Ishikawa (cell line): ENCODE results near the gene FAM120A.

ENCODE experiments used
- CEBPB ChIP-seq: IDR thresholded peaks from 2 replicates; pipeline ENCODE4 v1.6.1; 2012
- CREB1 ChIP-seq: IDR thresholded peaks from 2 replicates; pipeline ENCODE4 v1.6.1; 2012; ENCODE audit warnings: low read depth
- EGR1 ChIP-seq: IDR thresholded peaks from 2 replicates; pipeline ENCODE4 v1.6.1; 2012
- EP300 ChIP-seq: IDR thresholded peaks from 2 replicates; pipeline ENCODE4 v1.6.1; 2012; ENCODE audit warnings: borderline replicate concordance
- FOXM1 ChIP-seq: IDR thresholded peaks from 2 replicates; pipeline ENCODE4 v1.6.1; 2012; ENCODE audit warnings: low read depth, borderline replicate concordance
- MAX ChIP-seq: IDR thresholded peaks from 2 replicates; pipeline ENCODE4 v1.6.1; 2012
- NFIC ChIP-seq: IDR thresholded peaks from 2 replicates; pipeline ENCODE4 v1.6.1; 2012
- RAD21 ChIP-seq: IDR thresholded peaks from 2 replicates; pipeline ENCODE4 v1.6.1; 2012; ENCODE audit warnings: low read depth
- REST ChIP-seq: IDR thresholded peaks from 2 replicates; pipeline ENCODE4 v1.6.1; 2012; ENCODE audit warnings: low read depth, mild to moderate bottlenecking
- TAF1 ChIP-seq: IDR thresholded peaks from 2 replicates; pipeline ENCODE4 v1.6.1; 2012; ENCODE audit warnings: low read depth, mild to moderate bottlenecking
- TCF12 ChIP-seq: IDR thresholded peaks from 2 replicates; pipeline ENCODE4 v1.6.1; 2012; ENCODE audit warnings: low read depth
- TEAD4 ChIP-seq: IDR thresholded peaks from 2 replicates; pipeline ENCODE4 v1.6.1; 2012
- USF1 ChIP-seq: IDR thresholded peaks from 2 replicates; pipeline ENCODE4 v1.6.1; 2012
- YY1 ChIP-seq: IDR thresholded peaks from 2 replicates; pipeline ENCODE4 v1.6.1; 2012; ENCODE audit warnings: low read depth
- ZBTB7A ChIP-seq: IDR thresholded peaks from 2 replicates; pipeline ENCODE4 v1.6.1; 2012; ENCODE audit warnings: low read depth

The FAM120A gene

GRCh38 chr9:93416530-93417235 lies 34.8 kb upstream of the FAM120A start:
- TF ChIP-seq USF1 = no peak
- TF ChIP-seq TEAD4 = peak; percentile 70
- no peak for TF ChIP-seq TAF1

GRCh38 chr9:93417538-93417937 lies 33.9 kb upstream of the FAM120A start:
- TF ChIP-seq ZBTB7A (no peak), CREB1 (no peak), EP300 (no peak), YY1 (no peak), TAF1 (no peak), EGR1 (no peak), TCF12 (no peak), FOXM1 (no peak), MAX (no peak), USF1 (no peak), TEAD4 (no peak)

GRCh38 chr9:93419023-93419422 lies 32.5 kb upstream of the FAM120A start:
- TF ChIP-seq ZBTB7A (no peak), EGR1 (no peak), TAF1 (no peak), TCF12 (no peak), TEAD4 (no peak), YY1 (no peak)

GRCh38 chr9:93422977-93423616 lies 28.4 kb upstream of the FAM120A start:
- TF ChIP-seq REST (no peak), TAF1 (no peak), NFIC (no peak), YY1 (no peak), EP300 (no peak), CREB1 (no peak), ZBTB7A (no peak), FOXM1 (no peak), RAD21 (no peak), TEAD4 (no peak), USF1 (no peak), TCF12 (no peak), CEBPB (no peak), MAX (no peak), EGR1 (no peak)

- no peak for TF ChIP-seq ZBTB7A
- no peak for TF ChIP-seq CEBPB
- TF ChIP-seq EGR1 = no peak
- TF ChIP-seq TAF1 = no peak
- peak; percentile 54 for TF ChIP-seq RAD21
Observed at GRCh38 chr9:93427655-93428379, 23.7 kb upstream of the FAM120A start.

GRCh38 chr9:93431539-93432105 lies 19.9 kb upstream of the FAM120A start:
- TF ChIP-seq ZBTB7A (no peak), CEBPB (no peak), TEAD4 (no peak), EP300 (no peak), FOXM1 (no peak), RAD21 (no peak), YY1 (no peak), USF1 (no peak), TAF1 (no peak), MAX (no peak), CREB1 (no peak), EGR1 (no peak), REST (no peak), NFIC (no peak), TCF12 (no peak)
